GM19397 (cell line): ENCODE measurements around the gene ATP2B3.
A peak's percentile ranks its signal among the peaks of the same experiment; 100 is the strongest.
"Not testable (repeated sequence)": the region's sequence is repeated elsewhere in the genome, so short reads cannot be mapped to it uniquely, and the experiment has no call there.

Experiments
- ATAC-seq: cut with Tn5 transposase; IDR thresholded peaks from one replicate; pipeline ENCODE4 v1.9.1; 2021; ENCODE audit warnings: mild to moderate bottlenecking, moderate library complexity; ENCODE audit not compliant: unreplicated experiment

The ATP2B3 gene

DNA sequence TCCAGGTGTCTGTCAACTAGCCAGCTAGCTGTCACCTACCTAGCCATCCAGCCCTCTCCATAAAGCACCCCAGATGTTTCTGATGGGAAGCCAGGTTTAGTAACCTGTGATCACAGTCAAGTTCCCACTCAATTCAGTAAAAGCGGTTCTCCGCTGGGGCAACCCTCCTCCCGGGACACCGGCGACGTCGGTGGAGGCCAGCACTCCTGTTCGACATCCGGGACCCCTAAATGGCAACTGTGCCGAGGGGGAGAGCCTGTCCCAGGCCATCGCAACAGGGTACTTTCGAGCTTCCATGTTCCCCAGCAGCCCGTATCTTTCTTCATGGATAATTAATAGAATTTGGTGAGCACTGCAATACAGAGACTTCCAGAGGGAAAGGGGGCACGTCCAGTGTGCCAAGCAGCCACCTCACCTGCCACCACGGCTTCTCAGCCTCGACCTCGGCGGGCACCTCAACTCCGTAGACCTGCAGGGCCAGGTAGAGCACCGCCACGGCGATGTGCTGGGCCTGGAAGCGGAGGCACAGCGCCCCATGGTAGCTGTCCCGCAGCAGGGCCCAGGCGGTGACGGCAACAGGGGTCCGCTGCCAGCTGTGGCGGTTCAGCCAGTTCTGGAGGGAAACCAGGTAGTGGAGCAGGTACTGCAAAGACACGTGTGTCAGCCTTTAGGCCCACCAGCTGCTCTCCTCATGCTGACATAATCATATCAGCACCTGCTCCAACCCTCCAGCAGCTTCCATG is 74.8 kb downstream of the ATP2B3 start:
- no peak for ATAC-seq

GRCh38 chrX:153592966-153593688 is 75.7 kb downstream of the ATP2B3 start:
- ATAC-seq: no peak

- no peak for ATAC-seq
Observed at GRCh38 chrX:153593811-153594500, 76.5 kb downstream of the ATP2B3 start.

GRCh38 chrX:153595387-153595786 is 77.9 kb downstream of the ATP2B3 start:
- no peak for ATAC-seq

GRCh38 chrX:153595859-153596857 is 78.7 kb downstream of the ATP2B3 start:
- no peak for ATAC-seq

DNA sequence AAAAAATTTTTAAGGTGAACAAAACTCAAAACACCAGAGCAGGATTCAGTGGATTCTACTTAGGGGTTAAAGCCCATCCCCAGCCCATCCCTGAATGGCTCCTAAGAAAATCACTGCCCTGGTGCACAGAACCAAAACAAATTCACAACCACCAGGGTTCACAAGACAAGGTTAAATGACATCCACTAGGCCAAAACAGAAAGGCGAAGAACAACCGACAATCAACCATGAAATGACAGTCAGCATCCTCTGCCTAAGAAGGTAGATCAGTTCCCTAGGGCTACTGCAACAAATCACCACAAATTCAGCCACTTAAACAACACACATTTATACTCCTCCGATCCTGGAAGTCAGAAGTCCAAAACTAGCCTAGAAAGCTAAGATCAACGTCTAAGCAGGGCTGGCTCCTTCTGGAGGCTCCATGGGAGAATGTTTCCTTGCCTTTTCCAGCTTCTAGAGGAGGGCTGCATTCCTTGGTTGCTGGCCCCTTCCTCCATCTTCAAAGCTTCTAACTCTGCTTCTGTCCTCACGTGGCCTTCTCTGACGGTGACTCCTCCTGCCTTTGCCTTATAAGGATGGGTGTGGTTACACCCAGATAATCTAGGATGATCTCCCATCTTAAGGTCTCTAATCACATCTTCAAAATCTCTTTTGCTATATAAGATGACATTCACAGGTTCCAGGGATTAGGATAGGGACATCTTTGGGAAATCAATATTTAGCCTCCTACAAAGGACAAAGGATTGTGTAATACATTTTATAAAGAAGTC is 79.7 kb downstream of the ATP2B3 start:
- ATAC-seq: no peak

DNA sequence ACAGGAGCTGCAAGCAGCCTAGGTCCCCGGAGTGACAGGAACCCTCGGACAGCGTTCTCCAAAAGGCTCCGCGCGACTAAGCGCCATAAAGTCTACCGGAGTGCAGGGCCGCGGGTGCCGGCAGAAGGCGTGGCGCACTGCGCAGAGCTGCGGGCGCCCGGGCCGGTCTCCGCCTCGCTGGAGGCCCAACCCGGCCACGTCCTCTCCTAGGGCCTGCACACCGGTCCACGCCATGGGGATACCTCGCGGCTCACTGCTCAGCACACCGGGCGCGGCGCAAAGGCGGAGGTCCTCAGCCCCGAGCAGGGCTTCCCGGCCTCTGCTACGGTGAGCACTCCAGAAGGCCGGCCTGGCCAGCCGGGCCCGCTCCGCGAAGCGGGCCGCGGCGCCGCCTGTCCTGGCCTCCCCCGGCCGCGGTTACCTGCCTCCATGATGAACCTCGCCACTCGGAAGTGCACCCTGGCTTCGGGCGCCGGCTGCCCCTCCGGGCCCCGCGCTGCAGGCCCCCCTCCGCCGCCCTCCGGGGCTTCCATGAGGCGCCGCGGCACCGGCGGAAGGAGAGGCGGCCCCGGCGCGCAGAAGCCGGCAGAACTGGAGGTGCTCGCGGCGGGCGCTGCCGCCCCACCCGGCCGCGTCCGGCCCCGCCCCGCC is 81.2 kb downstream of the ATP2B3 start, which contains the start of gene CCNQ:
CCNQ (minus strand) TSS at position 599 of the 651 bp plus-strand sequence; CDS start at position 533, 66 bp downstream.
- peak; percentile 50 for ATAC-seq

DNA sequence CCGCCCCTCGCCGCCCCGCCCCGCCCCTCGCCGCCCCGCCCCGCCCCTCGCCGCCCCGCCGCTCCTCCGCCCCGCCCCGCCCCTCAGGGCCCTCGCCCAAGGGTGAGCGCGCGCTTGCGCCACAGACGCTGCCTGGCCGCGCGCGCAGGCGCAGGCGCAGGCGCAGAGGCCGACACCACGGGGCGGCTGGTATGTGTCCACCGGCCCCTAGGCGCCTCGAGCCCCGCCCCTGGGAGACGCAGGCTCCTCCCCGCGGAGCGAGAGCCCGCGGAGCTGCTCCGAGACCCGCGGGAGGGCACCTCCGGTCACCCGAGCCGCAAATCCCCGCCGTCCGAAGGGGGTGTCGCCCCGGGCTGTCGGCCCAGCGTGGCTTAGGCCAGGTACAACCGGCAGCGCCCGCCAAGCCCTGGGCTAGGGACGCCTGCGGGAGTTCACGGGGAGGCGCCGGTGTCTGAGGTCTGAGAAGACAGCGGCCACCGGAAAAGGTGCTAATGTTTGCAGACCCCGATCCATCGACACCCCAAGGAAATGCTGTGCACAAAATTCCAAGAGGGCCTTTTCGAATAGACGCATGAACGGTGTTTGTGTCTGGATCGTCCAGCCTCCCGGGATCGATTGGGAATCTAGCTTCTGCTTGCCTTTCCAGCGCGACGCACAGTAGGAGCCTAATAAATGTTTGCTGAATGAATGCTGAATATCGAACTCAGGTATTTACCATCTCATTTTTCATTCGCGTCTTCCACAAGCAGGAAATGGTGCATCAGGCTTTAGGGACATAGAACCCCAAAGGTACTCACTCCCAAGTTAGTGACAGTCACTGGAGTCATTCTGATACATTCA is 82.0 kb downstream of the ATP2B3 start:
- ATAC-seq: peak; percentile 80

- no peak for ATAC-seq
Observed at GRCh38 chrX:153600032-153600373, 82.6 kb downstream of the ATP2B3 start.

DNA sequence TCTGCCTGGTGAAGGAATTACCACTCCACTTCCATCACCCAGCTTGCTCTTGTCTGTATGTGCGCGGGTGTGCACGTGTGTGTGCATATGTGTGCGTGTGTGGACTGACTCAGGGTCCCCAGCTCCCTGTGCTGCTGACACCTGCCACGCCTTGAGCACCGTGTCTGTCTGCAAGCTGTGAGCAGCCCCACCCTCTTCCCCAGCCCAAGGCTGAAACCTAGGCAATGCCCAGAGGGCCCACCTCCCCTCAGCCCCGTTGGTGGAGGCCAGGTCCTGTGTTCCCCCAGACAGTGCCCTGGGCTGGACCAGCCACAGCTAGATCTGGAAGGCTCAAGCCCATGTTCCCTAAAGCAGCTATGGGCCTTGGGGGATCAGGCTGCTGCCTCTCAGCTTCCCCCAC is 83.5 kb downstream of the ATP2B3 start:
- ATAC-seq: no peak

DNA sequence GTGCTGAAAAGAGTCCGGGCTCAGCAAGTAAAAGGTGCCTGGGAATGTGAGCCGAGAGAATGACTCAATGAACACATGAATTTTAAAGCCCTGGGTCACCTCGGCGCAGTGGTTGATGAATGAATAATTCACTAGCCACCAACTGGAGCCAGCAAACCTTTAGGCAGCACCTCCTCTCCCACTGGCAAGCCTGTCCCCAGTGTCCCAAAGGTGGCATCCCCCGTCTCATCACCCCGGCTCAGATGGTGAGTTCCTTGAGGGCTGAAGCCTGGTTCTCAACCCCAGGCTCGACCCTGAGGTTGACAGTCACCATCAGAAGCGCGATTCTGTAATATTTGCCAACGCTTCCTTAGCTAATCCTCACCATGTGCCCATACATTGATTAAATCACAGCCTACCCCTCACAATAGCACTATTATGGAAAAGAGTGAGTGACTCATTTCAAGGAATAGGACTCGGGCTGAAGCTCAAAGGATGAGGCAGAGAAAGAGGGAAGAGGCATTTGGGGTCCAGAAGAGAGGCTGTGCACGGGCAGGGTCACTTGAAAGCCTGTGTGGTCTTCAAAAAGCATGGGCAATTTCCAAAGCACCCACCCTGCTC is 84.2 kb downstream of the ATP2B3 start:
- no peak for ATAC-seq

GRCh38 chrX:153602601-153603000 is 85.2 kb downstream of the ATP2B3 start:
- ATAC-seq: no peak

DNA sequence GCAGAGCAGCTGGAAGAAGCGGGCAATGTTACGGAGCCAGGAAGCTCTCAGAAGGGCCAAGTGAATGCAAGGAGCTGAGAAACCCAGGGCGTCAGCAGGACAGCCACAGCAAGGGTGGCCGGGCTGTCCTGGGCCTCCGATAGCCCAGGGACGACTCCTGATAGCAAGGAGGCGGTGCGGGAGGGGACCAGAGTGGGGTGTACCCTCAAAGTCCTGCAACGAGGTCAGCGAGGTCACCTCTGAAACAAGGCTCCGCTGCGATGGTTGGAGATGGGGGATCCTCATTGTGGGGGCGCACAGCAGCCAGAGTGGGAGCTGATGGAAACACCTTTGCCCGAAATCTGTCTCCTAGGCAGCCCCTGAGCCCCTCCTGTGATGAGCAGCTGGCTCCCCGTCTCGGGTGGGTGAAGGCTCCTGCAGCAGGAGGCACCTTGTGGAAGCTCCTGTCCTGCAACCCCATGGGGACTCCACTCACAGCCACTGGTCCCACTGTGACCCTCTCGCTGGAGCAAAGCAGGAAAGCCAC is 85.8 kb downstream of the ATP2B3 start:
- no peak for ATAC-seq

DNA sequence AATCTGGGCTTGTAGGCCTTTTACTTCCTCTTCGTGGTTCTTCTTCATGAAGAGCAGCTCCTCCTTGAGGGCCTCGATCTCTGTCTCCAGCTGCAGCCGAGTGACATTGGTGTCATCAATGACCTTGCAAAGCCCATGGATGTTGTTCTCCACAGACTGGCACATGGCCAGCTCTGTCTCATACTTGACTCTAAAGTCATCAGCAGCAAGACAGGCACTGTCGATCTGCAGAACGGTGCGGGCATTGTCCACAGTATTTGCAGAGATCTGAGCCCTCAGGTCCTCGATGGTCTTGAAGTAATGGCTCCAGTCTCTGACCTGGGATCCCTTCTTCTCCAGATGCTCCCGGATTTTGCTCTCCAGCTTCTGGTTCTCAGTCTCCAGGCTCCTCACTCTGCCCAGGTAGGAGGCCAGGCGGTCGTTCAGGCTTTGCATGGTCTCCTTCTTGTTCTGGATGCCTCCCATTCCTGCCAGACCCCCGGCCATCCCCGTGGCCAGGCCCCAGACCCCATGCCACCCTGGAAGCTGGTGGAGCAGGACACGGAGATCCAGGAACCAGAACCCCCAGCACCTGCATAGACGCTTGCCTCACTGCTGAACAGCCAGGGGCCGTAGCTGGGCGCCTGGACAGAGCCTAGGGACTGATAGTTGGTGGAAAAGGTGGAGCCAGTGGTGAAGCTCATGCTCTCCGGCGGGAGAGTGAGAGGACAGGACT is 87.4 kb downstream of the ATP2B3 start:
- not testable (repeated sequence) for ATAC-seq

GRCh38 chrX:153606503-153606902 is 89.1 kb downstream of the ATP2B3 start:
- ATAC-seq: no peak

DNA sequence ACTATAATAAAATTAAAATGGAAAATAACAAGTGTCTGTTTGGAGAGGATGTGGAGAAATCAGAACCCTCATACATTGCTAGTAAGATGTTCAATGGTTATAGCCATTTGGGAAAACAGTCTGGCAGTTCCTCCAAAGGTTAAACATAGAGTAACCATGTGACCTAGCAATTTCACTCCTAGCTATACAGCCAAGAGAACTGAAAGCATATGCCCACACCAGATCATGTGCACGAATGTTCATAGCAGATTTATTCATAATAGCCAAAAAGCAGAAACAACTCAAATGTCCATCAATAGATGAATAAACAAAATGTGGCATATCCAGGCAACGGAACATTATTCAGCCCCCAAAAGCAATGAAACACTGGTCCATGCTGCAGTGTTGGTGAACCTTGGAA is 90.9 kb downstream of the ATP2B3 start:
- no peak for ATAC-seq

GRCh38 chrX:153608806-153609205 is 91.4 kb downstream of the ATP2B3 start:
- no peak for ATAC-seq
